ENCODE results near the gene GCN1.

Gene GCN1

GRCh38 chr12:120092551-120093335 is 101.8 kb downstream of the GCN1 start:
- DNase-seq (ENCODE audit: low read depth in 3 of 3): no peak

- DNase-seq (ENCODE audit: low read depth in 3 of 3): no peak
Observed at GRCh38 chr12:120091371-120092090, 103.0 kb downstream of the GCN1 start.

- no peak for DNase-seq (ENCODE audit: low read depth in 3 of 3)
Observed at GRCh38 chr12:120090626-120091295, 103.8 kb downstream of the GCN1 start.

- DNase-seq (ENCODE audit: low read depth in 3 of 3): no peak
Observed at GRCh38 chr12:120090206-120090605, 104.3 kb downstream of the GCN1 start.

- no peak for DNase-seq (ENCODE audit: low read depth in 3 of 3)
Observed at GRCh38 chr12:120089796-120090195, 104.7 kb downstream of the GCN1 start.

- DNase-seq (ENCODE audit: low read depth in 3 of 3): no peak
Observed at GRCh38 chr12:120089105-120089504, 105.4 kb downstream of the GCN1 start.

- DNase-seq (ENCODE audit: low read depth in 3 of 3): peak; percentile 97 to 99 (median 99)
Observed at GRCh38 chr12:120086801-120087621, 107.5 kb downstream of the GCN1 start.

GRCh38 chr12:120085920-120086645 is 108.4 kb downstream of the GCN1 start:
- DNase-seq (ENCODE audit: low read depth in 3 of 3): no peak

- DNase-seq (ENCODE audit: low read depth in 3 of 3): no peak
Observed at GRCh38 chr12:120081641-120082040, 112.9 kb downstream of the GCN1 start.

- no peak for DNase-seq (ENCODE audit: low read depth in 3 of 3)
Observed at GRCh38 chr12:120079411-120080400, 114.8 kb downstream of the GCN1 start.

- no peak for DNase-seq (ENCODE audit: low read depth in 3 of 3)
Observed at GRCh38 chr12:120078868-120079267, 115.6 kb downstream of the GCN1 start.

GRCh38 chr12:120077260-120077659 is 117.3 kb downstream of the GCN1 start:
- no peak for DNase-seq (ENCODE audit: low read depth in 3 of 3)
